HFFc6 (cell line): ENCODE data around the gene NTNG1. TPM values are rescaled to one million over a fixed set of nuclear protein-coding genes. Genes with fewer than 3 reads are reported as not detected.

Experiments used
- DNase-seq: peaks from one replicate; pipeline ENCODE4 v3.0.0-alpha.2; 2018
- H3K27ac Mint-ChIP-seq: 2 replicates; pipeline ENCODE4 v1.8.0; 2020; ENCODE audit warnings: mild to moderate bottlenecking, mixed read lengths
- H3K27me3 Mint-ChIP-seq: 2 replicates; pipeline ENCODE4 v1.8.0; 2021; ENCODE audit warnings: mild to moderate bottlenecking, moderate library complexity, mixed read lengths; ENCODE audit not compliant: insufficient read depth
- H3K36me3 Mint-ChIP-seq: 2 replicates; pipeline ENCODE4 v1.8.0; 2021; ENCODE audit warnings: low read depth, mixed read lengths
- H3K4me1 Mint-ChIP-seq: 2 replicates; pipeline ENCODE4 v1.8.0; 2020; ENCODE audit warnings: low read depth, mixed read lengths
- H3K4me3 Mint-ChIP-seq: 2 replicates; pipeline ENCODE4 v1.8.0; 2020; ENCODE audit warnings: mild to moderate bottlenecking, moderate library complexity, mixed read lengths
- H3K9me3 Mint-ChIP-seq: 2 replicates; pipeline ENCODE4 v1.8.0; 2020; ENCODE audit warnings: mild to moderate bottlenecking, mixed read lengths
- total RNA-seq, 6 experiments: library from RNA; stranded (reverse); fragmentation: NEBNext Ultra II Directional; extraction: Animal tissue kit (Norgen Biotek cat#: 25700); gene quantifications; 2 replicates in 1 of 6; 3 replicates in 5 of 6; pipeline ENCODE4 v1.2.3, GENCODE V29; 2021
- TF ChIP-seq, protein P1 (sequence below): fragments of 200-600 bp; sonication (generic); IDR thresholded peaks from 2 replicates; pipeline ENCODE4 v1.5.0; 2021; ENCODE audit warnings: antibody characterized with exemption, mild to moderate bottlenecking

Gene NTNG1
- total RNA-seq, 6 experiments from 2014 or later, result 1.3 to 8.0 (median 2.2) TPM

DNA sequence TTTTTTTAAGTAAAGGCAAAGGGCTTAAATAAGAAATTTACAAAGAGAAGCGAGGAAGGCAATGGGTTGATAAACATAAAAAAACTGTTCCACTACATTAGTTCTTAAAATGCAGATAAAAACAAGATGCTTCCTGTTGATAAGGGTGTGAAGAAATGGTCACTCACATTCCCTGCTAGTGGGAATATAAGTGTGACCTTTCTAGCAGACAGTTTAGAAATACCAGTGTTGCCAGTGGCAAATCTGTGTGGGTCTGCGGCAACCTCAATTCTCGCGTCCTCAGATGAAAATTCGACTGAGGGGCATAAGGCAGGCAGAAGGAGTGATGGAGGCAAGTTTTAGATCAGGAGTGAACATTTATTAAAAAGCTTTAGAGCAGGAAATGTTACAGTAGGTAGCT is 151.1 kb downstream of the NTNG1 start:
- H3K27me3 Mint-ChIP-seq, result no peaks in the 10 kb centered on the region
- no peaks in the 10 kb centered on the region for H3K4me1 Mint-ChIP-seq
- H3K27ac Mint-ChIP-seq, result no peak overlapping the region

DNA sequence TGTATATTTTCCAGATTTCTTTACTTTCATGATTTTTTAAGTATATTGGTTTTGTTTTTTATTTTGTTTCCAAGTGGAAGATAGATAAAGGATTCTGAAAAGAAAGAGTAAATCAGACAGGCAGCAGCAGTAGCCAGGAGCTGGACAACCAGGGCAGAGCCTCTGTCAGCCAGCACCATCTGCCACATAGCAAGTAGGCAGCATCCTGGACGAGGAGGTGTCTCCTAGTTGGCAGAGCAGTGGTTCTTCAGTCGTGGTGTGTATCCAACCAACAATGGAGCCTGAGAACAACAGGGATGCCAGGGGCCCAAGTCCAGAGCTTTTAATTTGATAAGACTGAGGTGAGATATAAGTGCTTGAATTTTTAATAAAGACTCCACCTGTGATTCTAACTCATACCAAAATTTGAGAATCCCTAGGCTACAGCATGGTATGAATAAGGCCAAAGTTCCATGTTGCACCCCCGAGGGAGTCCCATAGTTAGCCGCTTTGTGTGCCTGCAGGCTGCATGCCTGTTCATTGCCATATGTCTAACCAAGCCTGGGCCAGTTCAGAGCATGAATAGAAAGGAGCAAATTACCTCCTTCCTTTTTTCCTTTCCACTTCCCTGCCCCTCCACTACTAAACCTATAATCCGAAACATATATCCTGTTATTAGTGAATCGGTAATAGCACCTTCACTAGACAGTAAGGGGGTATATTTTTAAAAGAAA is 153.2 kb downstream of the NTNG1 start:
- TF ChIP-seq, protein P1, sequence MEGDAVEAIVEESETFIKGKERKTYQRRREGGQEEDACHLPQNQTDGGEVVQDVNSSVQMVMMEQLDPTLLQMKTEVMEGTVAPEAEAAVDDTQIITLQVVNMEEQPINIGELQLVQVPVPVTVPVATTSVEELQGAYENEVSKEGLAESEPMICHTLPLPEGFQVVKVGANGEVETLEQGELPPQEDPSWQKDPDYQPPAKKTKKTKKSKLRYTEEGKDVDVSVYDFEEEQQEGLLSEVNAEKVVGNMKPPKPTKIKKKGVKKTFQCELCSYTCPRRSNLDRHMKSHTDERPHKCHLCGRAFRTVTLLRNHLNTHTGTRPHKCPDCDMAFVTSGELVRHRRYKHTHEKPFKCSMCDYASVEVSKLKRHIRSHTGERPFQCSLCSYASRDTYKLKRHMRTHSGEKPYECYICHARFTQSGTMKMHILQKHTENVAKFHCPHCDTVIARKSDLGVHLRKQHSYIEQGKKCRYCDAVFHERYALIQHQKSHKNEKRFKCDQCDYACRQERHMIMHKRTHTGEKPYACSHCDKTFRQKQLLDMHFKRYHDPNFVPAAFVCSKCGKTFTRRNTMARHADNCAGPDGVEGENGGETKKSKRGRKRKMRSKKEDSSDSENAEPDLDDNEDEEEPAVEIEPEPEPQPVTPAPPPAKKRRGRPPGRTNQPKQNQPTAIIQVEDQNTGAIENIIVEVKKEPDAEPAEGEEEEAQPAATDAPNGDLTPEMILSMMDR, result no peak
- Mint-ChIP-seq H3K9me3 (no peaks in the 10 kb centered on the region; the same call in 1 of the 2 replicates), H3K4me3 (no peak overlapping the region), H3K27me3 (no peaks in the 10 kb centered on the region), H3K36me3 (no peaks in the 10 kb centered on the region), H3K4me1 (no peaks in the 10 kb centered on the region), H3K27ac (no peak overlapping the region)
- no peak for DNase-seq

More for the DNA sequence above, 151.1 kb downstream of the NTNG1 start:
- peaks cover 4% of the 10 kb centered on the region; the same call in 1 of the 2 replicates for H3K9me3 Mint-ChIP-seq
- DNase-seq, result no peak
- no peaks in the 10 kb centered on the region for H3K36me3 Mint-ChIP-seq
- TF ChIP-seq, protein P1, result no peak
- no peak overlapping the region for H3K4me3 Mint-ChIP-seq

DNA sequence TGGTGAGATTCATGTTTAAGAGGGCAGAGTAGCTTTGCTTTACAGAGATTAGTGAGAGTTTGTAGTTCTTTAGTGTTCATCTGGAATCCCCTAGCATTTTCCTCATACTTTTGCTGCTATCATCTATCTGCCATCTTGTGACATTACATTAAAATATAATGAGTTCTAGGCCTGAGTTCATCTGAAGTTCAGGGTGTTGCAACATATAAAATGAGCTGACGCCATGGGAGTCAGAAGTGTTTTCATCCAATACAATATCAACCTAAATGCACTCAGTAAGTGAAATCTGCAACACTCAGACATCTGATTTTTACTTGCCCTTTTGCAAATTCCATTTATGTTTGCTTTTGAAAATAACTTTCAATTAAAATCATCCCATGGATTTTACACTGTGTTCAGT is 153.8 kb downstream of the NTNG1 start:
- H3K27ac Mint-ChIP-seq, result no peak overlapping the region
- no peaks in the 10 kb centered on the region for H3K4me1 Mint-ChIP-seq
- H3K36me3 Mint-ChIP-seq, result no peaks in the 10 kb centered on the region
- no peak overlapping the region for H3K4me3 Mint-ChIP-seq
- H3K9me3 Mint-ChIP-seq, result no peaks in the 10 kb centered on the region; the same call in 1 of the 2 replicates
- no peaks in the 10 kb centered on the region for H3K27me3 Mint-ChIP-seq
- DNase-seq, result no peak
- TF ChIP-seq, protein P1, result no peak

DNA sequence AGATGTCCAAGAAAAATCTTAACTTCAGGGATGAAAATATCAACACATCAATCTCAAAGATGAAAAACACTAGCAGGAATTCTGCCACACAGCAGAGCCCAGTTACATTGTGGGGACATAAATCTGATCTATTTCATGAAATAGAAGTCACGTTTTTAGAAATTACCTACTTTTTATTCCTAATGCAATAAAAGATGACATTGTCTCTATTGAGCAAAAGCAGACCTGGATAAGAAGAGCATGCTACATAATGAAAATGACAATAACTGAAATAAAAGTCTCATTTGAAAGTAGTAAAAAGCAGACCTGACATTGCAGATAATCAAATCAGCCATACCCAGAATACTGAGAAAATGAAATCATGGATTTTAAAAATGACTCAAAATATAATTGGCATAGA is 156.8 kb downstream of the NTNG1 start:
- Mint-ChIP-seq H3K4me1 (no peaks in the 10 kb centered on the region), H3K27me3 (no peaks in the 10 kb centered on the region), H3K27ac (no peak overlapping the region), H3K36me3 (no peaks in the 10 kb centered on the region), H3K9me3 (no peaks in the 10 kb centered on the region; the same call in 1 of the 2 replicates), H3K4me3 (no peak overlapping the region)
- TF ChIP-seq, protein P1, result no peak
- no peak for DNase-seq

DNA sequence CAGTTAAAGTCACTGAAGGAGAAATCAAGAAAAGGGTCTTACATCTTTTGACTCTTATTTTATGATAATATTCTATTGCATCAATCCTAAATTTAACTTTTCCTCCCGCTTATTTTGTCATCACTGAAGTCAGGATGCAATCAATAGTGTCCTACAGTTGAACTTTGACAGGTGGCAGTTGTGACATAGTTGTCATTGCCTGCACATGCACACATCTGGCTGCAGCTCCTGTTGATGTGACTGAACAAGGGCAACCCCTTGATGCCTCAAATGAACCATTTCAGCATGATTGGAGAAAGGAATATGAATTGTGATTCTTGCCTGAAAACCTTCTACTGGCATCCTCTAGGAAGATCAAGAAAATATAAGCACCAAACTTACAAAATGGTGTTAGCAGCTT is 157.7 kb downstream of the NTNG1 start:
- TF ChIP-seq, protein P1, result no peak

More for the DNA sequence above, 157.7 kb downstream of the NTNG1 start:
- no peaks in the 10 kb centered on the region for H3K4me1 Mint-ChIP-seq
- H3K27ac Mint-ChIP-seq, result no peak overlapping the region
- H3K9me3 Mint-ChIP-seq, result no peaks in the 10 kb centered on the region; the same call in 1 of the 2 replicates
- no peaks in the 10 kb centered on the region for H3K36me3 Mint-ChIP-seq
- H3K4me3 Mint-ChIP-seq, result no peak overlapping the region
- no peak for DNase-seq
- no peaks in the 10 kb centered on the region for H3K27me3 Mint-ChIP-seq
